Hematopoietic multipotent progenitor cell treated with erythropoietin and hydrocortisone succinate and interleukin-3 and kit ligand, for 8 days (in vitro differentiated cells): ENCODE data around the gene TMEM151A.
A peak's percentile ranks its signal among the peaks of the same experiment; 100 is the strongest.
"Not testable (repeated sequence)": the region's sequence is repeated elsewhere in the genome, so short reads cannot be mapped to it uniquely, and the experiment has no call there.

Experiments
- DNase-seq: peaks from one replicate; pipeline ENCODE4 v3.0.0-alpha.2; 2015

Gene TMEM151A

DNA sequence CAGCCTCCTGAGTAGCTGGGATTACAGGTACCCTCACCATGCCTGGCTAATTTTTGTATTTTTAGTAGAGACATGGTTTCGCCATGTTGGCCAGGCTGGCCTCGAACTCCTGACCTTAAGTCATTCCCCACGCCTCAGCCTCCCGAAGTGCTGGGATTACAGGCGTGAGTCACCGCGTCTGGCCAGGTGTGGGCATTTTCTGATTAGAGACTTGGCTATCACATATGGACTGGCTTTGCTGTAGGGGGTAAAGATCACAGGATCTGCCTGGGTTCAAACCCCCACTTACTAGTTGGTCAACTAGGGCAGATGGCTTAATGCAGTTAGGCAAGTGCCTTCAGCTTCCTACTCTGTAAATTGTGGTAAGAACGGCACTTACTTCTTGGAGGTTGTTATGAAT is 18.6 kb downstream of the TMEM151A start:
- no peak for DNase-seq

DNA sequence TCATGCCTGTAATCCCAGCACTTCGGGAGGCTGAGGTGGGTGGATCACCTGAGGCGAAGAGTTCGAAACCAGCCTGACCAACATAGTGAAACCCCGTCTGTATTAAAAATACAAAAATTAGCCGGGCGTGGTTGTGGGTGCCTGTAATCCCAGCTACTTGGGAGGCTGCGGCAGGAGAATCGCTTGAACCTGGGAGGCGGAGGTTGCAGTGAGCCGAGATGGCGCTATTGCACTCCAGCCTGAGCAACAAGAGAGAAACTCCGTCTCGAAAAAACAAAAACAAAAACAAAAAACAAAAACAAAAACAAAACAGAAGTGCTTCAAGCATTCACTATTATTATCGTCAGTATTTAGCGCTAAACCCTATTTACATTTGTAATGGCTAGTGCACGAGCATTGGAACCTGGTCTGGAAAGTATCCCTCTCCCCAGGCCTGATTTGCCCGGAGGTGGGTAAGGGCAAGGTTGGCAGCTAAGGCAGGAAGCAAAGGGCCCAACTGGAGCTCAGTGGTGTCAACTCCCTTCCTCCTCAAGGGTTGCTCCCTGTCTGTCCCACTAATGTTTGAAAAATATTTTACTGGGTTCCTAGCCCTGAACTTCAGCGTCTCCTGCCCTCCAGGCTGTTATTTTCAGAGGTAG is 19.2 kb downstream of the TMEM151A start:
- not testable (repeated sequence) for DNase-seq

DNA sequence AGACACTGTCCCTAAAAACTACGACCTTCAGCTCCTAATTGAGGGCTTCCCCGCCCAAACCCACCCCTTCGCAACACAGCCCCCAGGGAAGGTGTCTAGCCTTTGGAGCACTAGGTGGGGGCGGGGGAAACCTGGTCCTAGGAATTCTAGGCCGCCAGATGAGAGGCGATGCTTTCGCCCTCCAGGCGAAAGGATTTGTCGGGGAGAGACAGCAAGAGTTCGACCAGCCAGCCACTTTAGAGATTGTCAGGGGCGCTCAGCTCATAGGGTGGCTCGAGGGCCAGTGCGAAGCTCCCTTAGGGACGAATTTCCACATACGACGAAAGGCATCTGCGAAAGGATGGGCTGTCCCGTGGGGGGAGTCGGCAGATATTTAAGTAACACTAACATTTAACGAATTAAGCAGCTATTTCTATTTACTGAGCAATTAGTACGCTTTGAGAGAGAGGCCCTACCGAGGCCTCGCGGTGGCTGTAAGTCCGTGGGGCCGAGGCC is 19.8 kb downstream of the TMEM151A start:
- no peak for DNase-seq

DNA sequence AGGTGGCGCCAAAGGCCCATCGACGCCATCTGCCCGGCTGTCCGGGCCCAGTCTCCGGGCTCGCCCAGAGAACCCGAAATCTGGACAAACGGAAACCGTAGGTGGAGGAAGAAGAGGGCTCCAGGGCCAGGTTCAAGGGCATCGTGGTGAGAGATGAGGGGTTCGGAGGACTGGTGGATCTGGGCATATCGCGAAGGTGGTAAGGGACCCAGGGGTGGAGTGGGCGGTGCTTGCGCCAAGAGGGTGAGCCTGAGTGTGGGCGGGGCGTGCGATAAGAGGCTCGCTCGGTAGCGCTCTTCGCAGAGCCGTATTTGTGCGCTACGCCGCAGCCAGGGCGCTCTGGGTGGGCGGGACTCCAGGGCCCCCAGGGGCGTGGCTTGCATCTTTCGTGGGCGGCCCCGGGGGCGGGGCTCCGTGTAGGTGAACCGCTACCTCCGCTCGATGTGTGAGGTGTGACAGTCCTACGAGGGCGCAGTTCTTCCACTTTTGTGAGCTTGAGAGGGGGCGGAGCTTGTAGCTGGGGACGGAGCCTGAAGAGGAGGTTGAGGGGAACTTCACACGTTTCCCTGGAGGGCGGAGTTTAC is 20.4 kb downstream of the TMEM151A start:
- peak; percentile 94 for DNase-seq

DNA sequence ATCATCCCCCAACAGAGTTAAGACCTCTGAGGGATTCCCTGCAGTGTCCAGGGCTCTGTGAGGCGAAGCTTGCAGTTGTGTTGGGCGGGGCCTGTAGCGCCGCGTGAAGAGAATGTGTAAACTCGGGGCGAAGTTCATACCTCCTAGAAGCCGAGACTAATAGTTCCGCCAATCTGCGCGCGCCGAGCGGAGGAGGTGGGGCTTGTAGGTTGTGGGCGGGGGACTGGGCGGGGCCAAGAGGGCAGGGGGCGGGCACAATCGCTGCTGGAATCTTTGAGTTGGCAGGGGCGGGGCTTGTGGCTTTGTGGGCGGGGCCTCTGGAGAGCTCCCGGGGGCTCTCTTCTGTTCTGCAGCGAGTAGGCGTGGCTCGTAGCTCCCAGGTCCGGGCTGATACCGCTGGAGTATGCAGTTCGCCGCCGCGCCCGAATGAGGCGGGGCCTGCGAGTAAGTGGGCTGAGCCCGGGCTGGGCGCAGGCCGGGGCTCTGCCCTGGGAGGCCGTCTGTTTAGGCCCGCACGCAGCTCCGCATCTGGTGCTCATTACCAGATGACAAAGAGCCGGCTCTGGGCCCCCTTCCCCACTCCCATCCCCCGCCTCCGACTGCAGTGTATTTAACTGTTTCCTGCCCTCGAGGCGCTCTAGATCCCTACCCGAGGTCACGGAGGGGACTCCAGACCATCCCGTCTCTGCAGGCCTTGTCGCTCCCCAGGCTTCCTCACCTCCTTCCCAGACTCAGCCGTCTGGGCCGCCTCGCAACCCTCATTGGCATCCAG is 21.0 kb downstream of the TMEM151A start:
- DNase-seq: peak; percentile 98

DNA sequence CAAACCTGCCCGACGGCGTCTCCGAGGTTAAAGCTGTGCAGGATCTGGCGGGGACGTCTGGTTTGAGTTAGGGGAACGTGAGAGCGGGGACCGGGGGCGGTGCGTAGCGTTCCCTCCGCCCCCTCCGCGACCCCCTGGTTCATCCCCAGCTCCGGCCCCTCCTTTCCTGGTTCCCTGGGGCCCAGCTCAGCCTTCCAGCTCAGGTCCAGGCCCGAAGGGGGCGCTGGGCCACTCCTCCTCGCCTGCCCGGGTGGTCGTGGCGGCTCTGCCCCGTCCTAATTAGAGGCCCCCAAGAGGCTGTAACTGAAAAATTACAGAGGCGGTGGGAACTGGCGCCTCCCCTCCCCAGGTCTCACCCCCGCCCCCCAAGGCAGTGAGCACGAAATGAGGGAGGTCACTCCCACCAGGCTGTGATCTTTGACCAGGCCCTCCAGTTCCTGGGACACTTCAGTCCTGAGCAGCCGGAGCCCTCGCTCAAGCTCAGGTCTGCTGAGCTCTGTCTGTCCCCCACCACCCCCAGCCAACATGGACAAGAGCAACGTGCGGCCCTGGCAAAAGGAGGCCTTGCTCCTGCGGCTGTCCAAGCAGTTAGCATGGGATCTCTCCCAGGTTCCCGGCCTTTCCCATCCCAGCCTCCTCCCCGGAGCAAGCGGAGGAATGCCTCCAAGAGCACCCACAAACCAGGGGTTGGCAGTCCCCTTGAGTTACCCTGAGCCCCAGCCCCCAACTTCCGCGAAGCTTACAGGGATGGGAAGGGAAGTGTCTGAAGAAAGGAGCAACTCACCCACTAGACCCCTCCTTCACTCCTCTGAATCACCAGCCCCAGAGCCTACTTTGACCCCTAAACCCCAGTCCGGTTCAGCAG is 21.9 kb downstream of the TMEM151A start:
- no peak for DNase-seq

DNA sequence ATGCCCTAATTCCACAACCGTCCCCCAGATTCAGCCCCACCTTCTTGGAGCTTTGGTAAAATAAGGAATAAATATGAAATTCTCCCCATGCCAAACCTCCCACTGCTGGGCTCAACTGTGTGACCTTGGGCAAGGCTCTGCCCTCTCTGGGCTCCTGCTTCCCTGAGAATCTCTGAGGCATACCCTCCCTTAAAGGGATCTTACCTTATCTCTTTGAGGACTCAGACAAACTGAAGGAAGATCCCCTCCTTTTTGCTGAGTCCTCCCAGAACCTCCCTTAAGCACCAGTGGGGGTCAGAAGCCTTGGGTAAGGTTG is 22.4 kb downstream of the TMEM151A start:
- DNase-seq: no peak

DNA sequence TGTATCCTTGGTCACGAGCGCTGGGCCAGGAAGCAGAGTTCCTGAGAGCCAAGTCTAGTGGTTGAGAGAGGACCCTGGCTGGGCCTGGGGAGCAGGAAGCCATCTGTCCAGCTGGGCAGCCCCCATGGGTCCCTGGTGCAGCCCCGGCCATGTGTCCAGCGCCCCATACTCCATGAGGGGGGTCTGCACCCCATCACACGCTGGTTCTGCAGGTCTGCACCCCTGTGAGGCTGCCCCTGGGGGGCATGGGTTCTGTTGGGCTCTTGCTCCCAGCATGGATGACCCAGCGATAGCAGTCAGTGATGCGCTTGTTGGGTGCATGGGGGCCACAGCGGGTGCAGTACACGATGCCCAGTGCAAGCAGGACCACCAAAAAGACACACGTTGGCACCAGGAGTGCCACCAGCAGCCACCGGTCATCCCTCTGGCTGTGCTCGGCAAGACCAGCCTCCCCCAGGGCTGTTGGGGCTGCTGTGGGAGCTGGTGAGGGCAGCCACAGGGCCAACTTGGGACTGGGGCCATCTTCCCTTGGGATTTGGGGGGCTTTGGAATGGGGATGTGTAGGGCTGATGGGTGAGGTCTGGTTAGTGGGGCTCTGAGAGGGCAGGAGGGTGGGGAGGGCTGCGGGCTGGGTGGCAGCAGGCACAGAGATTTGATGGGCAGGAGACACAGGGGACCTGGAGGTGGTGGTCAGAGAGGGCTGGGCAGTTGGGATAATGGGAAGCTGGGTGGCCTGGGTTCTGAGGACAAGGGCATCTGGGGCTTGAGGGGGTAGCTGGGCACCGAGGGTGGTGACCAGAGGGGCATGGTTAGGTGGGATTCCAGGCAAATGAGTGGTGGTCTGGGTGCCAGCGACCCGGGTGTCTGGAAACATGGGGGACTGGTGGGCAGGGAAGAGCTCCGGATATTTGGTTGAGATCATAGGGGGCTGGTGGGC is 23.1 kb downstream of the TMEM151A start:
- no peak for DNase-seq

DNA sequence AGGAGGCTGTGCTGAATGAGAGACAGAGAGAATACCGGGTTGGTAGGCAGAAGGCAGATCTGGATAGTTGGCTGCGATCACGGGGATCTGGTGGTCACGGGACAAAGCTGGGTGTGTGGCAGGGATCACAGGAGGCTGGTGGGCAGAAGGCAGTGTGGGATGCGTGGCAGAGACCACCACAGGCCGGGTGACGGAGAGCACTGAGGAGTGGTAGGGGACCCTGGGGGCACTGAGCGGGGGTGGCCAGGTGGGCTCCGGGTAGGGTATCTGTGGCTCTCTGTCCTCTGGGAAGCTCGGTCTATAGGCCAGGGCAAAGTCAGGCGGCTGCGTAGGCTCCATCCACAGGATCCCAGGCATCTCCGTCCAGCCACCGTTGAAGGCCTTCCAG is 23.8 kb downstream of the TMEM151A start:
- DNase-seq: no peak

DNA sequence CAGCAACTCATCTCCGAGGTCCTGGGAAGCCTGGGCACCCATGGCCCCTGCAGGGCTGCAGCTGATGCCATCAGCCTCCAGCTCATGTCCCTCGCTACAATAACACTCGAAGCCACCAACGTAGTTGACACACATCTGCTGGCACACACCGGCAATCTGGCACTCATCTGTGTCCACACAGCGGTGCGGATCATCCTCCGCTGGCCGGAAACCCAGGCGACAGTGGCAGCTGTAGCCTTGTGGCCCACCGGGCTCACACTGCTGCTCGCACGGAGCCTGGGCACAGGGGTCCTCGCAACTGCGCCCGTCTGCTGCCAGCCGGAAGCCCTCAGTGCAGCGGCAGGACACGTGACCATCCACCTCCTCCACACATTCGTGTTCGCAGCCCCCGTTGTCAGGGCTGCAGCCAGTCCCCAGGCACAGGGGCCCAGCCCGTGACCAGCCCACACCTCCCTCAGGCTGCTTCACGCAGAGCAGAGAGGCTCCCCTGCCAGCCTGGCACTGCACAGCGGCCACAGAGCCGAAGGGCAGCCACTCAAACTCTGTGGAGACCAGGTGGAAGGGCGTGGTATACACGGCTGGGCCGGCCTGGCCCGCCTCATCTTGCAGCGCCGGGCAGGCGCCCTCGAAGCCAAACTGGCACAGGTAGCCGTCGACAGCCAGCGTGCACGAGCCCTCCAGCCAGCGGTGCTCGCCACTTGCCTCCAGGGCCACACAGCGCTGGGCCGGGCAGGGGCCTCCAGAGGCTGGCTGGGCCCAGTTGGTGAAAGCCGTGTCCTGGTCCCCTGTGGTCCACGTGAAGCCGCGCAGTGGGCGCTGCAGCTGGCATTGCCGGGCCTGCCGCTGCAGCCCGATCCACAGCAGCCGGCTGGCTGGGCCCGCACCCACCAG is 24.5 kb downstream of the TMEM151A start:
- DNase-seq: no peak

DNA sequence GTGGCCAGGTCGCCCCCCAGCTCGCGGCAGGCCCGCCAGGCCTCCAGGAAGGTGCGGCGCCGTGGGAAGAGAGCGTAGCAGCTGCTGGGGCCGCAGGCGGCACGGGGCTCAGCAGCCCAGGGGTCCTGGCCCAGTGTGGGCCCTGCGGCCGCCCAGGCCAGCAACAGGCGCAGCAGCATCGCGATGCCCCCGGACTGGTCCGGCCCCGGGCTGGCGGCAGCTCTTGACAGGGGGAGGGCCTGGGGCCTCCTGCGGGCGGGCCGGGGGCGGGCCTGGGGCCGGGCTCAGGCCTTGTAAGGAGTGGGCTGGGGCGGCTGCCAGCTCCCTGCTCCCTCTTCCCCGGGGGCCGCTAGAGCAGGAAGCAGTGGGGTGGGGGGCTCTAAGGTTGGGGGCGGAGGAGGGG is 25.2 kb downstream of the TMEM151A start, which contains the start of gene CD248:
Gene CD248 (minus strand): TSS at position 196 of the 403 bp plus-strand sequence. CDS start 17 bp downstream, at position 179.
- no peak for DNase-seq

DNA sequence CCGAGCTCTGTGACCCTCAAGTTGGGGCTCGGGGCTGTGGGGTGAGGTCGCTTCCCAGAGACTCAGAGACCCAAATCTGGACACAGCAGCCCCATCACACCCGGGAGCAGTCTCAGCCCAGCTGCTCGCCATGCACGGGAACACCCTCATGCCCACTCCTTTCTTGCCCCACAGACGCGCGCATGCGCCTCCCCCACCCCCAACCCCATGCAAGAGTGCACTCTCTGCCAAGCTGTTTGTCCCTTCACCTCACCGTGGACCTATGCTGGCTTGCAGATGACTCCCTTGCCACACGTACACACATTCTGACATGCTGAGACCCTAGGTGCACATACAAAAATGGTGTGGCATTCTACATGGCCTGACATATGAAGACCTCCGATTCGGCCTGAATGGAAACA is 25.6 kb downstream of the TMEM151A start:
- DNase-seq: no peak

DNA sequence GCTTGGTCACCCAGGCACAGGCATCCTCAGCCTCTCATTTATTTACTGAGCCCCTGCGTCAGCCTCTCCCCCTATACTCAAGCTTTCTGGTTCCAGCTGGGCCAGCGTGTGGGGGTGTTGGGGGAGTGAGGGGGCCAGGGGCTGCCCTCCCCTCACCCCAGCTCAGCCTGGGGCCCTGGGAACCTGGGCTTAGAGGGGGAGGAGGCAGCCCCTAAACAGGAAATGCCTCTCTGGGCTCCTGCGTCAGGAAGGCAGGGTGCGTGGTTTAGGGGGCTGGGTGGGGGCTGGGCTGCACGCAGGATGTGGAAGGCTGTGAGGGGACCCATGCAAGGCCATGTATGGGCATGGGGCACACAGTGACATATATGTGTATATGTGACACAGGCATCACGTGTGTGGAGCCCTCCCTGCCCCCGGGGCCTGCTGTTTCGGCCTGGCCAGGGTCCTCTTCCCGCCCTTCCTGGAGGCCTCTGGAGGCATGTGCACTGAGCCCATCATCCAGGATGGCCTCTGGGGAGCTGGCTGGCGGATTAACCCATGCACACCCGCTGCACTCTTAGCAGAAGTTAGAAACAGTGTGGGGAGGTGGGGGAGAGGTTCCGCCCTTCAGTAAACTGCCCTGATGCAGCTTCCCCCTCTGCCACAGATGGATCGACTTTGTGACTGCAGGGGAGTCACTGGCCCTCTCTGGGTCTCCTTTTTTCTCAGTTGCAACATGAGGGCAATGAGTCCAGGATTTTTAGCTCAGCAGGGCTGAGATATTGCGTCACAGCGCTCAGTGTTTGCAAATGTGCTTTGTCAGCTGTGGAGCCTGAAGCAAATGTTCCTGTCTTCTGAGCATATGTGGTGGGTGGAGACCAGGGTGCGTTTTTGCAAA is 26.3 kb downstream of the TMEM151A start:
- no peak for DNase-seq

DNA sequence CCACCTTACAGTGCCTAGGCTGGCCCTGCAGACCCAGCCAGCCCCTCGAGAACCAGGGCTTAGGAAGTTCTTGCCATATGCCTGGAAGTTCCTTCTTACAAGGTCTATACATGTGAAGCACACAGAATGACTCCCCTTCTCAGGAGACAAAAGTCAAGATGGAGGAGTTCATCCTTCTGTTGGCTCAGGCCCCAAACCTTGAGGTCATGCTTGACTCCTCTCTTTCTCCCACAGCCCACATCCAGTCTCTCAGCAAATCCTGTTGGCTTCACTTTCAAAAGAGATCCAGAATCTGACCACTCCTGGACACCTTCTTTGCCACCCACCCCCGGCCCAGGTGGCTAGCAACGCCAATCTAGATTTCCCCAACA is 26.9 kb downstream of the TMEM151A start:
- no peak for DNase-seq

DNA sequence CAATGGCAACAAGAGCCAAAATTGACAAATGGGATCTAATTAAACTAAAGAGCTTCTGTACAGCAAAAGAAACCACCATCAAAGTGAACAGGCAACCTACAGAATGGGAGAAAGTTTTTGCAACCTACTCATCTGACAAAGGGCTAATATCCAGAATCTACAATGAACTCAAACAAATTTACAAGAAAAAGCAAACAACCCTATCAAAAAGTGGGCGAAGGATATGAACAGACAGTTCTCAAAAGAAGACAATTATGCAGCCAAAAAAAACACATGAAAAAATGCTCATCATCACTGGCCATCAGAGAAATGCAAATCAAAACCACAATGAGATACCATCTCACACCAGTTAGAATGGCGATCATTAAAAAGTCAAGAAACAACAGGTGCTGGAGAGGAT is 28.6 kb downstream of the TMEM151A start:
- DNase-seq: not testable (repeated sequence)

DNA sequence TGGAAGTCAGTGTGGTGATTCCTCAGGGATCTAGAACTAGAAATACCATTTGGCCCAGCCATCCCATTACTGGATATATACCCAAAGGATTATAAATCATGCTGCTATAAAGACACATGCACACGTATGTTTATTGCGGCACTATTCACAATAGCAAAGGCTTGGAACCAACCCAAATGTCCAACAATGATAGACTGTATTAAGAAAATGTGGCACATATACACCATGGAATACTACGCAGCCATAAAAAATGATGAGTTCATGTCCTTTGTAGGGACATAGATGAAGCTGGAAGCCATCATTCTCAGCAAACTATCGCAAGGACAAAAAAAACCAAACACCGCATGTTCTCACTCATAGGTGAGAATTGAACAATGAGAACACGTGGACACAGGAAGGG is 29.1 kb downstream of the TMEM151A start:
- not testable (repeated sequence) for DNase-seq

DNA sequence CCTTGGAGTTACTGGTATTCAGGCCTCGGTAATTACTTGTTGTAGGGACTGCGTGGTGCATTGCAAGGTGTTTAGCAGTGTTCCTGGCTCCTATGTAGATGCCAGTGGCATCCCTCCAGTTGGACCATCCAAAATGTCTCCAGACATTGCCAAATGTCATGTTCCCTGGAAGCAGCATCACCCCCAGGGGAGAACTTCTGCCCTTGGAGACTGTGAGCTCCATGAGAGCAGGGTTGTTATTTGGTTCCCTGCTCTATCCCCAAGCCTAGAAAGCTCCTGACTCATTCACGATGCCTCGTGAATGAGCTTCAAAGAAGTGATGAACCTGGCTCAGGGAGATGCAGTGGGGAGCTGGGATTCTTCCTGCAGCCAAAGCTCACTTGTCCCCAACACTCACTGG is 29.9 kb downstream of the TMEM151A start:
- DNase-seq: no peak

DNA sequence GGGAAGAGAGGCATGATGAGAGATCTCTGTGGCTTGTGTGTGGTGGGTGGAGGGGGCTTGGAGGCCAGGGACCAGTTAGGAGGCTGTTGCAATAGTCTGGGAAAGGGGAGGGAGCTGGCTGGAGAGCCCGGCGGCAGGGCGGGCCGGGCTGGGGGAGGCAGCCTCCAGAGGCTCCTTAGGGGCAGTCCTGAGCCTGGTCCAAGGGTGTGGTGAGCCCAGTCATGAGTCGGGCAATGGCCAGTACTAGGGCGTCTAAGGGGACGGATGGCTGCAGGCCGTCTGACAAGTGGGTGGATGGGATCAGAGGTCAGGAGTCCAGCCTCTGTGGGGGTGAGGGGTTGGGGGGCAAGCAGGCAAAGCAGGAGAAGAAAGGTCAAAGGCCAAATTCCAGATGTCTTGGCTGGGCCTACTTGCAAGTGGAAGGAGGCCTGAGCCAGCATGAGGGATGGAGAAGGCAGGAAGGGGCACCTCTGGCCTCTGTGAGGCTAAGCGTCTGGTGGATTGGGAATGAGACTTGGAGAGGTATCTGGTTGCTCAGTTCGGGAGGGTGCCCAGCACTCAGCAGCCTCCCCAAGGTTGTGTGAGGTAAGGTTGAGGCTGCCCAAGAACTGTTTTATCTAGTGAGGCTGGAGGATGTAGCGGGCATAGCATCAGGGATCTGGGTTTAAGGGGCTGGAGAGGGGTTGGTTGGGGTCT is 31.2 kb downstream of the TMEM151A start:
- DNase-seq: no peak

DNA sequence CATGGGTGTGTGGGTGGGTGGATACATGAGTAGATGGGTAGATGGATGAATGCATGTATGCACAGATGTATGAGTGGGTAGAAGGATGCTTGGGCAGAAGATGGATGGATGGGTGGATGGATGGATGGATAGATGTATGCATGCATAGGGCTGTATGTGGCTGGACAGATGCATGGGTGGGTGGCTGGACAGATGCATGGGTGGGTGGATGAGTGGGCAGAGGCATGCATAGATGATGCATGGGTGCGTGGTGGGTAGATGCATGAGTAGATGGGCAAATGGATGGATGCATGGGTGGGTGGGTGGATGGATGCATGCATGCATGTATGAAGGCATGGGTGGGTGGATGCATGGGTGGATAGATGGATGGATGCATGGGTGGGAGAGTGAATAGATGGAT is 32.0 kb downstream of the TMEM151A start:
- DNase-seq: no peak
